HG03520 (cell line): ENCODE measurements around the gene RNF113A.
"Not testable (repeated sequence)": the region's sequence is repeated elsewhere in the genome, so short reads cannot be mapped to it uniquely, and the experiment has no call there.

Experiments used
- ATAC-seq: cut with Tn5 transposase; IDR thresholded peaks from one replicate; pipeline ENCODE4 v1.9.1; 2021; ENCODE audit warnings: mild to moderate bottlenecking, moderate library complexity; ENCODE audit not compliant: unreplicated experiment

The RNF113A gene

DNA sequence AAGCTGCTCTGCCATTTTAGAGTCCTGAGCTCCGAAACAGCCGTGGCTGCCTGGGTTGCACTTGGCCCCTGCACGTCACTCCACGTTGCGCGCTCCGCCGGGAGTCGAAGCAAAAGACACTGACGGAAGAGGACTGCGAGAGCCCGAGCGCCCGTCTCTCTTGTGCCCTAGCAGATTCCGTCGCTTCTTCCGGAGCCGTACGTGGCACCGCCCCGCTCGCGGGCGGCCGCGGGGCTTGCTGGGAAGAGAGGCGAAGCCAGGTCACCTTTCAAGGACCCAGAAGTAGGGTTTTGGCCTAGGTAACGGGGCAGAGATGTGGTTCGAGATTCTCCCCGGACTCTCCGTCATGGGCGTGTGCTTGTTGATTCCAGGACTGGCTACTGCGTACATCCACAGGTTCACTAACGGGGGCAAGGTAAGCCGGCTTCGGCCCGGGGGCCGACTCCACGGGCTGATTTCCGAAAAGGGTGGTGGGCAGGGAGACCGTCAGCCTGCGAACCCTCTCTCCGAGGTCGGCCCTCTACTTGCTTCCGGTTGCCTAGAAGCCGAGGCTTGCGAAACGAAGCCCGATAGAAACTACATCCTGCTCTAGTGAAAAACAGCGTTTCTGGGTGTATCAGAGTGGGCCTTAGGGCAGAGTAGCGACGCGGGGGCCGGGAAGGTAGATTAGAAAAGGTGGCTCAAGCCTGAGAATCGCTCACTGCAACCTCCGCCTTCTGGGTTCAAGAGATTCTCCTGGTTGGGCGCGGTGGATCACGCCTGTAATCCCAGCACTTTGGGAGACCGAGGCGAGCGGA is at the start of gene RNF113A, which contains the start of gene NDUFA1:
Gene RNF113A (minus strand): TSS at position 135 of the 797 bp plus-strand sequence. CDS start 120 bp downstream, at position 15.
Gene NDUFA1 (plus strand): TSS at position 234 of the 797 bp plus-strand sequence. CDS start 80 bp downstream, at position 314.
- peak; percentile 86 for ATAC-seq

DNA sequence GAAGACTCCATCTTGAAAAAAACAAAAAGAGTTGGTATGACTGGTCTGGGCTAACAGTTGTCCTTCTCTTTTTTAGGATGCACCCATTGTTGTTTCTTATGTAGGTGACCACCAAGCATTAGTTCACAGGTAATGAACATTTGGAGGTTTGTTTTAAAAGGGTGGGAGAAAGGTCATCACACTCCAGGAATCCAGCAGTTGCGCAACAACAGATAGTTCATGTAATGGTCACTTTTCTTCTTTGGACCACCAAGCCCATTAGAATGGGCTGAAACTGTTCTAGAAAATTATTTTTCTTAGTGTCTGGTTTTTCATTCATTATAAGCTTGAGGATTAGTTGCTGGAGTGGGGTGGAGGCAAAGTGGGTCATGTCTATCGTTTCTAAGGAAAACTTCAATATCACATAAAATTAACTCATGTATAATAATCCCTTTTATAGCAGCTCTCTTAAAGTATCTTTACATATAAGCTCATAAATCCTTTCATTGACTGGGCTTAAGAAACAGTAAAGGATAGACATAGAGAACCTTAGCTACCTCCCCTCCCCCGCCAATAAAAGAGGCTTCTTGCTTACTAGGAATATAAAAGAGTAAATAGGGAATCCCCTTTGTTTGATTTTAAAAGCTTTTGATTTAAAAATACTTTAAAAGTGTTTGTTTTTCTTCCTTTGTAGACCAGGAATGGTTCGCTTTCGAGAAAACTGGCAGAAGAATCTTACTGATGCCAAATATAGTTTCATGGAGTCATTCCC is 48.5 kb upstream of the RNF113A start:
- no peak for ATAC-seq

DNA sequence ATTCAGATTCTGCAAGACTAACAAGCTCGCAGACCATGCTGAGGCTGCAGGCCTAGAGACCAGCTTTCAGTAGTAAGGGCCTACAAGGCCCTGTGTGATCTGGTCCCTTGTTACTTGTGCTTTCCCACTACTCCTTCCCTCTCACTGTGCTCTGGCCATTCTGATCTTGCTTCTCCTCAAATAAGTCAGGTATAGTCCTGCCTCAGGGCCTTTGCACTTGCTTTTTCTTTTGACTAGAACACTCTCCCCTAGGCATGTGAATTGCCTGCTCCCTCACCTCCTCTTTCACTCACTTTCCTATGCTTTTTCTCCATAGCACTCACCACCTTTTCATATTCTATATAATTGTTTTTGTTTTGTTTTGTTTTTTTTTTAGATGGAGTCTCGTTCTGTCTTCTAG is 46.3 kb upstream of the RNF113A start:
- no peak for ATAC-seq

DNA sequence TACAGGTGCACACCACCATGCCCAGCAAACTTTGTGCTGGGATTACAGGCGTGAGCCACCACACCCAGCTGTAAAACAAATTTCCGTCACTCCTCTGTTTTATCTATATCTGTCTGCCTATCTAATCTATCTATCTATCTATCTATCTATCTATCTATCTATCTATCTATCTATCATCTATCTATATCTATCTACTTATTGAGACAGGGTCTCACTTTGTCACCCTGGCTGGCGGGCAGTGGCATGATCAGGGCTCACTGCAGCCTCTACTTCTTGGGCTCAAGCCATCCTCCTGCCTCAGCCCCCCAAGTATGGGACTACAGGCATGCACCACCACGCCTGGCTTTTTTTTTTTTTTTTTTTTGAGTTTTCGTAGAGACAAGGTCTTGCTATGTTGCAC is 44.8 kb upstream of the RNF113A start:
- ATAC-seq = no peak

DNA sequence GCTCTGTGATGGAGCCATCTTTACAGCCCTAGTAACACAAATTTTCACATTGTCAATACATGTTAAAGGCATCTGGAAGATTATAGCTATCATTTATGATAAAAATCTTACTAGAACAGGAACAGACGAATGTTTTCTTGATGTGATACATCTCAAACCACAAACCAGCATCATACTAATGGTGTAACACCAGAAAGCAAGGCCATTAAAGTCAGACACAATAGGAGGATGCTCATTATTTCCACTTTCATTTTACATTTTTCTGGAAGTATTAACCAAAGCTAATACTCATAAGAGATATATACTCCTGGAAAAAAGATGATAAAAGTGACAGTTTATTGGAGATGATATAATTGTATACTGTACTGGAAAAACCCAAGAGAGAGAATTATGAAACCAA is 29.4 kb upstream of the RNF113A start:
- ATAC-seq = no peak

DNA sequence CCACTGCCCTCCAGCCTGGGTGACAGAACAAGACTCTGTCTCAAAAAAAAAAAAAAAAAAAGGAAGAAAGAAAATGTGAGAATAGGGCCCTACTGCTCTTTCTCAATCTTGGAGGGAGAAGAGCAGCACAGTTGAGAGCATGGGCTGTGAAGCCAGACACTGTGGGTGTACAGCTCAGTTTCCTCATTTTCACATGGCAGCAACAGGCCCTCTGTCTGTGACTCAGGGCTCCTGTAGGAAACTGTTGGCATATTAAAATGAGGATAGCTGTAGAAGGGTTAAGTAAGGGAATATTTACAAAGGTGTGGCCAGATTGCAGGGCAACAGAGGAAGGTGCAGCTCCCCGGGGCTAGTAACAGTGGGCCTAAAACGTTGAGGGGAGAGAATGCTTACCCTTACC is 27.6 kb upstream of the RNF113A start:
- ATAC-seq = no peak

DNA sequence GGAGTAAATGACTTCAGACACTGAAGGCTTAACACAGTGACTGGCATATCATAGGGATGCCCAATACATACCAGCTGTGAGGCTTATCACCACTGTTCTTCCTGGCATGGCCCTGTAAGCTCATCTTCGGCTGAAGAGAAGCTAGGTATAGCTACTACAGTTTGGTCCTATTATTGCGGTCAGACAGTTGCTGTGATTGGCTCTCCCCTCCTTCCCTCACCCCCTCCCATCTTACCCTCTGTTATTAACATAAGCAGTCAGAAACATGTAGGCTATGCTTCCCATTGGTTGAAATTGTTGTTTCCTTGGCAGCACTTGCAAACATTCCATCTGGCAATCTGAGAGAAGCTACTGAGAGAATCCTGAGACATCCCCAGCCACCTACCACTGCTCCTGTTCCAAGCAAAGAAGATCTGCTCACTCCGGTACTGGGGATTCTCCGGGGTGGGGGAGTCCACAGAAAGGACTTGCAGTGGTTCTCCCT is 24.4 kb upstream of the RNF113A start, which contains the start of gene AKAP14:
Gene AKAP14 (plus strand): TSS at position 51 of the 484 bp plus-strand sequence. CDS start 7,331 bp downstream, outside the sequence.
- ATAC-seq = no peak

DNA sequence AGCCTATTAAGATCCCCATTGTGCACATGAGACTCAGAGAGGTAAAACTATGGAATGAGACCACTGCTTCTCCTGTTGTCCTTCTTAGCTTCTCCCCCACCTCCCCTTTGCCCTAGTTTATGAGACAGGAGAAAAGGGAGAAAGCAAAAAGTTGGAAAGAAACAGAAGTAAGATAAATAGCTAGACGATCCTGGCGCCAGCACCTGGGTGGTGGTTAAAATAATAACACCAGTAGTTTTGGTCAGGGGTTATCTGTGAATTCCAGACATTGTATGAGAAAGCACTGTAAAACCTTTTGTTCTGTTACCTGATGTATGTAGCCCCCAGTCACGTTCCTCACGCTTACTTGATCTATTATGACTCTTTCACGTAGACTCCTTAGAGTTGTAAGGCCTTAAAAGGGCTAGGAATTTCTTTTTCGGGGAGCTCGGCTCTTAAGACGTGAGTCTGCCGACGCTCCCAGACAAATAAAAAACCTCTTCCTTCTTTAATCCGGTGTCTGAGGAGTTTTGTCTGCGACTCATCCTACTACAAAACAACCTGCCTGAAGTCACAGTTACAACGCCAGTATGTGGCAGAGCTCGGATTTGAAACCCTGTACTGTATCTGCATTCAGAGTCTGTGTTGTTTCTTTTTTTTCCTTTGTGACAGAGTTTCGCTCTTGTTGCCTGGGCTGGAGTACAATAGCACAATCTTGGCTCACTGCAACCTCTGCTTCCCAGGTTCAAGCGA is 20.6 kb upstream of the RNF113A start:
- not testable (repeated sequence) for ATAC-seq

DNA sequence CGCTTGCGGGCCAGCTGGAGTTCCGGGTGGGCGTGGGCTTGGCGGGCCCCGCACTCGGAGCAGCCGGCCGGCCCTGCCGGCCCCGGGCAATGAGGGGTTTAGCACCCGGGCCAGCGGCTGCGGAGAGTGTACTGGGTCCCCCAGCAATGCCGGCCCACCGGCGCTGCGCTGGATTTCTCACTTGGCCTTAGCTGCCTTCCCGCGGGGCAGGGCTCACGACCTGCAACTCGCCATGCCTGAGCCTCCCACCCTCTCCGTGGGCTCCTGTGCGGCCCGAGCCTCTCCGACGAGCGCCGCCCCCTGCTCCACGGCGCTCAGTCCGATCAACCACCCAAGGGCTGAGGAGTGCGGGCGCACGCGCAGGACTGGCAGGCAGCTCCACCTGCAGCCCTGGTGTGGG is 19.1 kb upstream of the RNF113A start:
- not testable (repeated sequence) for ATAC-seq

DNA sequence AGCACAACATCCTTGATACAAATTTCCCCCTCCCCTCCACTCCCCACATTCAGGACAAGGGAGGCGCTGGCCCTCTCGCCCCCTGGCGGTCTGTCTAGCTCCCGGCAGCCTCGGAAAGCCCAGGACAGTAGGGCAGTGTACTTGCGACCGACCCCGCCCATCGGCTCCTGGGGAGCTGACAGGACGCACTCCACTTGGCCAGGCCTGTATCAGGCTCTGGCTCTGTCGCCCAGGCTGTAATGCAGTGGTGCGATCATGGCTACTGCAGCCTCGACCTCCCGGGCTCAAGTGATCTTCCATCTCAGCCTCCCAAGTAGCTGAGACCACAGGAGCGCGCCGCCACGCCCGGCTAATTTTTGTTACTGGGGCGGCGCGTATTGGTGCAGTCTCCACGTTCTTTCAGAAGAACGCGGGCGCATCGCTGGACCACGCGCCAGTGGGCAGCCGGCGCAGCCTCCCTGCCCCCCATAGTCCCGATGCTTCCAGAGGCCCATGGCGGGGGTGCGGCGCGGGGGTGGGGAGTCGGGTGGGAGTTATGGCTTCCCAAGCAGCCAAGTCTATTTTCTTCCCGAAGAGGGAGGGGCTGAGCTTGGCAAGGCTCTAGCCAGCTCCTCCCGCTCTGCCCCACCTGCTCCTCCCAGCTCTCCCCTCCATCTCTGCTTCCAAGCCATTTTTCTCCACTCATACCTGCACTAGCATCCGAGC is 16.3 kb upstream of the RNF113A start:
- no peak for ATAC-seq

DNA sequence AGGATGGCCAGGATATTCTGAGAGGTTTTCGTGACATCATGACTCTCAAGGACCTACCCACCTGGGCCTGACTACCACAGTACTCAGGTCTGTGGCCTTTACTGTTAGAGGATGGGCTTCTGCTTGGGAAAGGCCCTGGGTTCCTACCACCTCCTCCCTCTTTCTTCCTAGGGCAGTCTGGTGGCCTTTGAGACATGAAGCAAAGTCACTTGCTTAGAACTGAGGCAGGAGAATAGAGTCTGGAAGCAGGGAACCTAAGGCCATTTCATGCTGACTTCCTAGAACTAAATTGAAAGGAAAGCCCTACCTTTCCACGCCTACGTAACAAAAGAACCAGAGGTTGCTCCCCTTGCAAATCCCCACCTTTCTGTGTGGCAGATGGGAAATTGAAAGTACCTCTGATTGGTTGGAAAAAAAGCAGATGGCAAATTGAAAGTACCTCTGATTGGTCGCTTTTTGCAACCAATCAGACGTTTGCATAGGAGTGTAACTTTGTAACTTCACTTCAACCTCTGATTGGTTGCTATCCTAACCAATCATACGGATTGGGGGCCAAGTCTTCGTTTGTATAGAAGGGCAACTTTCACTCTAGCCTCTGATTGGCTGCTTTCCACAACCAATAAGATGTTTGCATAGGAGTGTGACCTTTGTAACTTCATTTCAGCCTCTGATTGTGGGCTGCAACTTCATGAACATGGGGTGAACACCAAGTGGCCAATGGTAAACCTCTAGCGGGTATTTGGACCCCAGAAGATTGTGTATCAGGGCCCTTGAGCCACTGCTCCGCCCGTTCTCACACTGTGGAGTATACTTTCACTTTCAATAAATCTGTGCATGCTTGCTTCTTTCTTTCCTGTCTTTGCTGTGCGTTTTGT is 14.3 kb upstream of the RNF113A start:
- ATAC-seq = no peak

DNA sequence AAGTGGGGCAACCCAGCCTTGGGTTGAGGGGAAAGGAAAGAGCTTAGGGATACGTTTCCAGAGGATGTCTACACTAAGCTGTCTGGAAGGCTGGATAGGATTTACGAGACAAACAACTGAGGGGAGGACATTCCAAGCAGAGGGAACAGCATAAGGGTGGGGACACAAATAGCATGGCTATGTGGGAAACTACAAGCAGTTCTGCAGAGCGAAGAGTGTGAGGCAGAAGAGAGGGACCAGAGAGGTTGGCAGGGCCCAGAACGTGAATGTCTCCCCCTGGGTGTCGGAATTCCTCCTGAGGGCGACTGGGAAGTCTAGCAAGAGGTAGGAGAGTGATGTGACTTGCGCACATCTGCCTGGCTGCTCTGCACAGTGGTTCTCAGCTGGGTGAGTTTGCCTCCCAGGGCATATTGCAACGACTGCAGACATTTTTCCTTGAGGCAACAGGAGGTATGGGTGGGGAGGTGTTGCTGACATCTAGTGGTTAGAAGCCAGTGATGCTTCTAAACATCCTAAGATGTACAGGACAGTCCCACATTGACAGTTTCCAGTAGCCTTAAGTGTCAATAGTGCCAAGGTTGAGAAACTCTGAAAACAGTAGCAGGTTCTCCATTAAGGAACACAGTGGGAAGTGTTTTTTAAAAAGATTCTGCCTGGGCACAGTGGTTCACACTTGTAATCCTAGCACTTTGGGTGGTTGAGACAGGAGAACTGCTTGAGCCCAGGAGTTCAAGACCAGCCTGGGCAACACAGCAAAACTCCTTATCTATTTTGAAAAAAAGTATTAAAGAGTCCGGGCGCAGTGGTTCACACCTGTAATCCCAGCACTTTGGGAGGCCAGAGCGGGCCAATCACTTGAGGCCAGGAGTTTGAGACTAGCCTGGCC is 9.3 kb upstream of the RNF113A start:
- ATAC-seq = peak; percentile 91

DNA sequence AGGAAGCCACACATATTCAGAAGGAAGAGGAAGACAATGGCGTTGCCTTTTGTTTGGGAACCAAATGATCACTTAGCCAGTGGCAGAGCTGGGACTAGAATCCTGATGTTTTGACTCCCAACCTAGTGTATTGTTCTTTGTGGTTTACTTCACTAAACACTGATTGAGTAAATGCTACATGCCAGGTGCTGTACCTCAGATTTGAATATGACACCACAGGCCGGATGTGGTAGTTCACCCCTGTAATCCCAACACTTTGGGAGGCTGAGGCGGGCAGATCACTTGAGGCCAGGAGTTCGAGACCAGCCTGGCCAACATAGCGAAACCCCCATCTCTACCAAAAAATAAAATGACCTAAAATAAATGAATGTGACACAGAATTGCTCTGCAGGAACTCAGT is 8.5 kb upstream of the RNF113A start:
- no peak for ATAC-seq

DNA sequence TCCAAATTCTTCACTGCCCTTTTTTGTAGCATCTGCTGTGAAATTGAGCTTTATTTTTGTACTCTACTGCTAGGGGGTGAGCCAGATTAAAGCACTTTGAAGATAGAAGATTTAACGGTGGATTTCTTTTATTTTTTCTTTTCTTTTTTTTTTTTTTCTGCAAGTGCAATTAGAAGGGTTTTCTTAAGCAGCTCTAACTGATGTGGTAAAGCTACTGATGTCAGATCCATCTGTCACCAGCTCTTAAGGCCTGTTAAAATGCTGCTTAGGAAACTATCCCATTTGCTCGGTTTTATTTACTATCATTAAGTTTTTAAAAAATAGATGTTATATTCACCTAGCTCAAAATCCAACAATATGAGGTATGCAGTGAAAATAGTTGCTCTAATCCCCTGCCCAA is 7.2 kb upstream of the RNF113A start:
- no peak for ATAC-seq

DNA sequence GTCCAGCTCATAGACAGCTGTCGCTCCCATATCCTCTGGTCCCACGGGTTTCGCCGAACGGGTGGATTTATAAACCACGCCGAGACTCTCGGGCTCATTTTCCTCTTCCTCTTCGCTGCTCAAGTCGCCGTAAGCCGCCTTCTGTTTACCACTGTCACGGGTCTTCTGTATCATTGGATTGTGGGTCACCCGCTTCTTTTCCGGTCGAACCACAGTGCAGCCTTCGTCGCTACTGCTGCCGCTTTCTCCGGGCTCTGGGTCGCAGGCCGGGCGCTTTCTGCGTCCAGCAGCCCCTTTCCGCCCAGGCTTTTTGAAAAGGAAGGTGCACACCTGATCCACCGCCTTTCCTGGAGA is 311 bp downstream of the RNF113A start:
- ATAC-seq = peak; percentile 20

DNA sequence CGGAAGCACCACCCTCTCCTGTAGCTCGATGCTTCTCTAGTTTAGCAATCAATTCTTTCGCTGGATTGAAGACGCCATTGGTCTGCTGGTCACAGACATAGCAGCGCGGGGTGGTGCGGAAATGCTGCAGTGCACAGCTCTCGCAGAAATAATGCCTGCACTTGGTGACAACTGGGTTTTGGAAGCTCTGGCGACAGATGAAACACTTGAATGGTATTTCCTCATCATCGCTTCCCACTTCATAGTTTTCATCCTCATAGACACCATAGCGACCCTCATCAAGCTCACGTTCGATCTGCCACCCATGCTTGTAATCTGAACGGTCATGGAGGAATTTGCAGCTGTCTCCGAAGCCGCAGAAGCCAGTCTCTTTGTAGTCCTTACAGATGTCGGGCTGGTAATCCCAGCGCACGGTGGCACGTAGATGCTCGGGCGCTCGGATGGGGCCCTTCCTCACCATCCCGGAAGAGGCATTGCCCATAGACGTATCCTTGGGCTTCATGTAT is 854 bp downstream of the RNF113A start:
- no peak for ATAC-seq

DNA sequence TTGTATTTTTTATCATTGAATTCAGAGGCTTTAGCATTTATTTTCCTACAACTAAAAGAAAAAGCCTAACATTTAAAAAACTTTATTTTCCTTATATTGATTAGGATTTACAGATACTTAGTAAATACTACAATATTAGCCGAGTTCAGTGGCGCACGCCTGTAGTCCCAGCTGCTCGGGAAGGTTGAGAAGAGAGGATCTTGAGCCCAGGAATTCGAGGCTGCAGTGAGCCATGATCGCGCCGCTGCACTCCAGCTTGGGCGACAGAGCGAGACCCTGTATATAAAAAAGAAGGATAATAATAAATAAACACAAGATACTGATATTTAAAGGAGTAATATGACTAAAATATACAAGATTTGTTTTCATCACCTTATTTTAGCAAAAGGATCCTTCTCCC is 18.1 kb downstream of the RNF113A start:
- ATAC-seq = no peak
